HG03469 (cell line): ENCODE results near the gene AHCYL2.

Experiments
- ATAC-seq: cut with Tn5 transposase; IDR thresholded peaks from one replicate; pipeline ENCODE4 v1.9.1; 2021; ENCODE audit warnings: mild to moderate bottlenecking, moderate library complexity, moderate number of reproducible peaks; ENCODE audit not compliant: unreplicated experiment

Gene AHCYL2

GRCh38 chr7:129224251-129225205 is at the start of gene AHCYL2:
Gene AHCYL2, plus strand, starts transcription at chr7:129225030.
- peak; percentile 83 for ATAC-seq

GRCh38 chr7:129176916-129177710 is 47.7 kb upstream of the AHCYL2 start:
- ATAC-seq, result no peak

GRCh38 chr7:129184981-129185670 is 39.7 kb upstream of the AHCYL2 start:
- ATAC-seq, result no peak

- ATAC-seq, result no peak
Observed at GRCh38 chr7:129186749-129187260, 38.0 kb upstream of the AHCYL2 start.

GRCh38 chr7:129187681-129188371 is 37.0 kb upstream of the AHCYL2 start:
- ATAC-seq, result no peak

- no peak for ATAC-seq
Observed at GRCh38 chr7:129188372-129188891, 36.4 kb upstream of the AHCYL2 start, which contains the start of gene SMO. Gene SMO, plus strand, starts transcription at chr7:129188633. Its CDS starts 519 bp downstream, at chr7:129189152.

GRCh38 chr7:129188892-129189660 is 35.8 kb upstream of the AHCYL2 start:
- no peak for ATAC-seq

GRCh38 chr7:129189661-129190310 is 35.0 kb upstream of the AHCYL2 start:
- ATAC-seq, result no peak

GRCh38 chr7:129191272-129191671 is 33.6 kb upstream of the AHCYL2 start:
- no peak for ATAC-seq

GRCh38 chr7:129193892-129194291 is 30.9 kb upstream of the AHCYL2 start:
- no peak for ATAC-seq

GRCh38 chr7:129197771-129198170 is 27.1 kb upstream of the AHCYL2 start:
- no peak for ATAC-seq

- ATAC-seq, result no peak
Observed at GRCh38 chr7:129199406-129199805, 25.4 kb upstream of the AHCYL2 start.

GRCh38 chr7:129202058-129202777 is 22.6 kb upstream of the AHCYL2 start:
- ATAC-seq, result no peak

- no peak for ATAC-seq
Observed at GRCh38 chr7:129203050-129203741, 21.6 kb upstream of the AHCYL2 start.

GRCh38 chr7:129205126-129205818 is 19.6 kb upstream of the AHCYL2 start:
- no peak for ATAC-seq

- no peak for ATAC-seq
Observed at GRCh38 chr7:129205987-129206785, 18.6 kb upstream of the AHCYL2 start.
